IMR-90 (cell line): ENCODE results near the gene TUBB6.

ENCODE experiments used
- BHLHE40 ChIP-seq: fragments of 150-350 bp; IDR thresholded peaks from 2 replicates; pipeline ENCODE4 v1.6.1; 2016; ENCODE audit warnings: mild to moderate bottlenecking, low read depth, low read length
- CEBPB ChIP-seq: IDR thresholded peaks from 2 replicates; pipeline ENCODE4 v1.6.1; 2012; ENCODE audit warnings: low read depth, low read length, improper control_type of control experiment
- CHD1 ChIP-seq: IDR thresholded peaks from 2 replicates; pipeline ENCODE4 v1.6.1; 2012; ENCODE audit warnings: low read depth, low read length, improper control_type of control experiment
- CTCF ChIP-seq: conservative IDR thresholded peaks from 2 replicates; pipeline ENCODE4 v1.5.1; 2012; ENCODE audit warnings: mild to moderate bottlenecking, low read depth, low read length, improper control_type of control experiment
- MAFK ChIP-seq: IDR thresholded peaks from 2 replicates; pipeline ENCODE4 v1.6.1; 2012; ENCODE audit warnings: low read depth, low read length, improper control_type of control experiment
- MXI1 ChIP-seq: IDR thresholded peaks from 2 replicates; pipeline ENCODE4 v1.6.1; 2012; ENCODE audit warnings: low read depth, mild to moderate bottlenecking, low read length, moderate library complexity, borderline replicate concordance
- POLR2A ChIP-seq: IDR thresholded peaks from 2 replicates; pipeline ENCODE4 v1.6.1; 2012; ENCODE audit warnings: mild to moderate bottlenecking, low read depth, low read length
- RAD21 ChIP-seq: IDR thresholded peaks from 2 replicates; pipeline ENCODE4 v1.6.1; 2012; ENCODE audit warnings: low read length, improper control_type of control experiment
- RCOR1 ChIP-seq: IDR thresholded peaks from 2 replicates; pipeline ENCODE4 v1.6.1; 2012; ENCODE audit warnings: mild to moderate bottlenecking, low read length, improper control_type of control experiment; ENCODE audit not compliant: insufficient replicate concordance
- RFX5 ChIP-seq: IDR thresholded peaks from 2 replicates; pipeline ENCODE4 v1.8.0; 2012; ENCODE audit warnings: low read depth, mild to moderate bottlenecking, low read length, moderate library complexity
- TF ChIP-seq, protein P1 (sequence below): fragments of 150-350 bp; IDR thresholded peaks from 2 replicates; pipeline ENCODE4 v1.6.1; 2017; ENCODE audit warnings: mild to moderate bottlenecking, antibody characterized with exemption, low read length, low read depth

GRCh38 chr18:12301263-12302005 lies 6.6 kb upstream of the TUBB6 start:
- TF ChIP-seq CTCF, result no peak
- no peak for TF ChIP-seq RFX5
- TF ChIP-seq MAFK, result no peak
- no peak for TF ChIP-seq POLR2A
- TF ChIP-seq CEBPB, result no peak
- TF ChIP-seq, protein P1, sequence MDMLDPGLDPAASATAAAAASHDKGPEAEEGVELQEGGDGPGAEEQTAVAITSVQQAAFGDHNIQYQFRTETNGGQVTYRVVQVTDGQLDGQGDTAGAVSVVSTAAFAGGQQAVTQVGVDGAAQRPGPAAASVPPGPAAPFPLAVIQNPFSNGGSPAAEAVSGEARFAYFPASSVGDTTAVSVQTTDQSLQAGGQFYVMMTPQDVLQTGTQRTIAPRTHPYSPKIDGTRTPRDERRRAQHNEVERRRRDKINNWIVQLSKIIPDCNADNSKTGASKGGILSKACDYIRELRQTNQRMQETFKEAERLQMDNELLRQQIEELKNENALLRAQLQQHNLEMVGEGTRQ, result no peak
- TF ChIP-seq MXI1, result no peak
- TF ChIP-seq BHLHE40, result no peak
- no peak for TF ChIP-seq RCOR1
- TF ChIP-seq RAD21, result no peak
- TF ChIP-seq CHD1, result no peak
